Left ventricle myocardium inferior (tissue), 1 donor: ENCODE results near the gene SMG9. TPM values are rescaled to one million over a fixed set of nuclear protein-coding genes. Genes with fewer than 3 reads are reported as not detected.

Experiments used
- DNase-seq: peaks from one replicate; pipeline ENCODE4 v3.0.0-alpha.2; 2020
- H3K27ac ChIP-seq: fragments of 200-600 bp; replicated peaks from 2 replicates; pipeline ENCODE4 v1.8.0; 2021
- H3K27me3 ChIP-seq: fragments of 200-600 bp; 2 replicates; pipeline ENCODE4 v1.8.0; 2021; ENCODE audit warnings: low read depth
- H3K36me3 ChIP-seq: fragments of 200-600 bp; 2 replicates; pipeline ENCODE4 v1.8.0; 2021
- H3K4me1 ChIP-seq: fragments of 200-600 bp; 2 replicates; pipeline ENCODE4 v1.8.0; 2021
- H3K4me3 ChIP-seq: fragments of 200-600 bp; 2 replicates; pipeline ENCODE4 v1.8.0; 2021; ENCODE audit warnings: mild to moderate bottlenecking, moderate library complexity
- H3K9me3 ChIP-seq: fragments of 200-600 bp; replicated peaks from 2 replicates; pipeline ENCODE4 v1.8.0; 2021
- intact Hi-C: fragments of 100-400 bp; cut with micrococcal nuclease; formaldehyde crosslinking; loops from one replicate; pipeline ENCODE4 v1.11.0; 2022
- total RNA-seq: library from RNA; stranded (reverse); fragmentation: NEBNext Ultra II Directional; extraction: Animal tissue kit (Norgen Biotek cat#: 25700); gene quantifications from one replicate; pipeline ENCODE4 v1.2.1, GENCODE V29; 2021
- TF ChIP-seq, protein P1 (sequence below): fragments of 200-600 bp; IDR thresholded peaks from 2 replicates; pipeline ENCODE4 v1.8.0; 2021; ENCODE audit warnings: antibody characterized with exemption, mild to moderate bottlenecking, borderline replicate concordance
- donor health status: DM: no; HTN: yes; CAD: no; lungs with severe emphysema.

Gene SMG9
- total RNA-seq, 1 donor from 2014 or later, result 18.9 TPM

DNA sequence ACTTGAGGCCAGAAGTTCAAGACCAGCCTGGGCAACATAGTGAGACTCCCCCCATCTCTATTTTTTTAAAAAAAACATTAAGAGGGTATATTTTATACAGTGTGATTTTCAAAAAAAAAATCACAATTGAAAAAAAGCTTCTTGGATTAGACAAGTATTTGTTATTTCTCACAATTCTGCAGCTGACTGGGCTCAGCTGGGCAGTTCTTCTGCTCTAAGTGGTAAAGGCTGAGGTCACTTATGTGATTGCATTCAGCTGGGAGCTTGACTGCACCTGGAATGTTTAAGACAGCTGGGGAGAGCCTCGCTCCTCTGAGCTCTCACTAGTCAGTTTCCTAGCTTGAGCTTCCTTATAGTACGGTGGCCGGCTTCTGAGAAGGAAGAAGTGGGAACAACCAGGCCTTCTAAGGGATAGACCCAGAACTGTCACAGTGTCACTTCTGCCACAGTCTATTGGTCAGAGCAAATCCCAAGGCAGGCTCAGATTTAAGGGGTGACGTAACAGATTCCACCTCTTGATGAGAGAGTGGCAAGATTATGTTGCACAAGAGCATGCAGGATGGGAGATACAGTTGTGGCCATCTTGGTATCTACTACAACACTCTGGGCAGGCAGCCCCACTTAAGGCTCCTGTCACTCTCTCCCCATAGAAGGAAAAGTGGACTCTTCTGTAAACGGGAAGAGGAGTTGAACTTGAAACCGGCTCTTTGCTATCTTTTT lies 58.6 kb downstream of the SMG9 start:
- peaks cover 26% of the 10 kb centered on the region for H3K27me3 ChIP-seq
- H3K27ac ChIP-seq, result no peak overlapping the region
- no peak for DNase-seq
- H3K4me3 ChIP-seq, result no peak overlapping the region
- intact Hi-C loops, result no loop called here
- H3K4me1 ChIP-seq, result peaks cover 20% of the 10 kb centered on the region
- H3K9me3 ChIP-seq, result peaks cover 27% of the 10 kb centered on the region
- TF ChIP-seq, protein P1, sequence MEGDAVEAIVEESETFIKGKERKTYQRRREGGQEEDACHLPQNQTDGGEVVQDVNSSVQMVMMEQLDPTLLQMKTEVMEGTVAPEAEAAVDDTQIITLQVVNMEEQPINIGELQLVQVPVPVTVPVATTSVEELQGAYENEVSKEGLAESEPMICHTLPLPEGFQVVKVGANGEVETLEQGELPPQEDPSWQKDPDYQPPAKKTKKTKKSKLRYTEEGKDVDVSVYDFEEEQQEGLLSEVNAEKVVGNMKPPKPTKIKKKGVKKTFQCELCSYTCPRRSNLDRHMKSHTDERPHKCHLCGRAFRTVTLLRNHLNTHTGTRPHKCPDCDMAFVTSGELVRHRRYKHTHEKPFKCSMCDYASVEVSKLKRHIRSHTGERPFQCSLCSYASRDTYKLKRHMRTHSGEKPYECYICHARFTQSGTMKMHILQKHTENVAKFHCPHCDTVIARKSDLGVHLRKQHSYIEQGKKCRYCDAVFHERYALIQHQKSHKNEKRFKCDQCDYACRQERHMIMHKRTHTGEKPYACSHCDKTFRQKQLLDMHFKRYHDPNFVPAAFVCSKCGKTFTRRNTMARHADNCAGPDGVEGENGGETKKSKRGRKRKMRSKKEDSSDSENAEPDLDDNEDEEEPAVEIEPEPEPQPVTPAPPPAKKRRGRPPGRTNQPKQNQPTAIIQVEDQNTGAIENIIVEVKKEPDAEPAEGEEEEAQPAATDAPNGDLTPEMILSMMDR, result no peak
- no peaks in the 10 kb centered on the region for H3K36me3 ChIP-seq

DNA sequence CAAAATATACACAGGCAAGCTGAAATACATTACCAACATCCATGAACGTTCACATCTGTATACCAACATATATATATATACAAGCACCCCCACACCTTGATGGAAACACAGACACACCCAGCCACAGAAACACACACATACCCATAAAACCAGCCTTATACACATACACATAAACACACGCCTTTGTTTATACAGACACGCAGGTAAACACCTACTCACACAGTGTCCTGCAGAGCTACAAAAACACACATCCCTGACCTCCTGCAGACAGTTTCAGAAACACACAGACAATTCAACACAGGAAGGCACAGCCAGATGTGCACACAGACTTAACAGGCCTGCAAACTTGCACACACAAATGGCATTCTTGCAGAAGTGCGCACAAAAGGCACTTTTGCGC lies 60.2 kb downstream of the SMG9 start:
- intact Hi-C loops, result no loop called here
- no peak for DNase-seq
- Histone ChIP-seq H3K9me3 (peaks cover 40% of the 10 kb centered on the region), H3K27ac (no peak overlapping the region), H3K4me1 (peaks cover 7% of the 10 kb centered on the region), H3K27me3 (peaks cover 12% of the 10 kb centered on the region), H3K36me3 (no peaks in the 10 kb centered on the region), H3K4me3 (no peak overlapping the region)
- TF ChIP-seq, protein P1, result no peak

DNA sequence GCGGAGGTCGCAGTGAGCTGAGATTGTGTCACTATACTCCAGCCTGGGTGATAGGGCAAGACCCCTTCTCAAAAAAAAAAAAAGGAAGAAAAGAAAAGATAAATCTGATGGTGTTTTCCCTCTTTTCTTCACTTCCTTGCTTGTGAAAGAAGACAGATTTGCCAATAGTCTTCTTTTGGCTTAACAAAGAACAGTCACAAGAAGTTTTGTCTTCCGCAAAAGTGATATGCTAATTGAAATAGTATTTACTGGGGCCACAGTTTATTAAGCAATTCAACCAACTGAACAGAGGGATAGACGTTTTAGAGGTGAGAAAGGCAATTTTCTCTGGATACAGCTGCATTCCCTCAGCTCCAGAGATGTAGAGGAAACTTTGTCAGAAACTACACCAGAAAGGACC lies 61.9 kb downstream of the SMG9 start:
- Histone ChIP-seq H3K9me3 (peaks cover 40% of the 10 kb centered on the region), H3K4me3 (no peak overlapping the region), H3K27ac (no peak overlapping the region), H3K4me1 (no peaks in the 10 kb centered on the region), H3K27me3 (peaks cover under 1% of the 10 kb centered on the region), H3K36me3 (no peaks in the 10 kb centered on the region)
- TF ChIP-seq, protein P1, result no peak
- intact Hi-C loops, result no loop called here
- DNase-seq, result no peak

DNA sequence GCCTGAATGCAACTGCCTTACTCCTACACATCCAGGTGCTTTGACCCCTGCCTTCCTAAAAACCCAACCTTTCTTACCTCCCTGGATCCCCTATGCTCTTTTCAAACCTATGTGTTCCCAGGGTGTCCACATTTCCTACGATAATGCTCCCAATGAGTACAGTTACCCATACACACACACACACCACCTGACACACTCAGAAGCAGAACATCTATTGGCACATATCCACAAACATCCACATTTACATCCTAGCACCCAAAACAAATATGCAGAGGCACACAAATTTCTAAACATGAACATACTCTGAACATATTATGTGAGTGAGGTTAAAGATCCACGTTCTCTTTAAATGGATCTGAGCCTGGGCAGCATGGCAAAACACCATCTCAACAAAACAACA lies 62.4 kb downstream of the SMG9 start:
- H3K9me3 ChIP-seq, result peaks cover 40% of the 10 kb centered on the region
- H3K36me3 ChIP-seq, result no peaks in the 10 kb centered on the region
- no peaks in the 10 kb centered on the region for H3K4me1 ChIP-seq
- intact Hi-C loops, result no loop called here
- no peak for DNase-seq
- H3K27ac ChIP-seq, result no peak overlapping the region
- H3K27me3 ChIP-seq, result no peaks in the 10 kb centered on the region
- TF ChIP-seq, protein P1, result no peak
- H3K4me3 ChIP-seq, result no peak overlapping the region

DNA sequence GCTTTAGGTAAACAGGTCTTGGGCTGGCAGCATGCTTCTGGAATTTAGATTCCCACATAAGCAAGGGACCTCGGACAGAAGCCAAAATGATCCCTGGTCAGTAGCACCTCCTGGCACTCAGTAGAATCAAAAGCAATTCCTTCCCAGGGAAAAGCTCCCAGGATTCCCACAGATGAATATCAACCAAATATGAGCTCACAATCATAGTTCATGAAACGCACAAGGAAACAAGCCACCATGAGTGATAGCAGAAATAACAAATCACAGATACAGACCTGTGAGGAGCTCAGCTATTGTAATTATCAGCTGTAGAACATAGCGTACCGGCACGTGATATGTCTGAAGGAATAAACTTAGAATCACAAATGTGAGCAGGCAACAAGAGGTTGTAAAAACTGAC lies 63.0 kb downstream of the SMG9 start:
- DNase-seq, result no peak
- TF ChIP-seq, protein P1, result no peak

More for the DNA sequence above, 63.0 kb downstream of the SMG9 start:
- Histone ChIP-seq H3K4me3 (no peak overlapping the region), H3K27me3 (no peaks in the 10 kb centered on the region), H3K27ac (no peak overlapping the region), H3K9me3 (peaks cover 38% of the 10 kb centered on the region), H3K36me3 (no peaks in the 10 kb centered on the region), H3K4me1 (no peaks in the 10 kb centered on the region)
- intact Hi-C loops, result no loop called here
